Uterus (tissue), 2 donors: ENCODE results near the gene MBD2.

Source experiments
- POLR2A ChIP-seq, 2 donors: fragments of 450-650 bp; IDR thresholded peaks; one replicate each; pipeline ENCODE4 v1.6.1; 2016; ENCODE audit warnings: antibody characterized with exemption in 2 of 2, mild to moderate bottlenecking in 1 of 2, moderate library complexity in 1 of 2
- TF ChIP-seq, protein P1 (sequence below), 4 experiments: fragments of 200-600 bp in 2 of 4; fragments of 450-650 bp in 2 of 4; sonication (generic) in 2 of 4; IDR thresholded peaks; one replicate each; pipeline ENCODE4 v1.5.1; 2016 to 2019; ENCODE audit warnings: antibody characterized with exemption in 4 of 4, mild to moderate bottlenecking in 2 of 4, moderate library complexity in 1 of 4

DNA sequence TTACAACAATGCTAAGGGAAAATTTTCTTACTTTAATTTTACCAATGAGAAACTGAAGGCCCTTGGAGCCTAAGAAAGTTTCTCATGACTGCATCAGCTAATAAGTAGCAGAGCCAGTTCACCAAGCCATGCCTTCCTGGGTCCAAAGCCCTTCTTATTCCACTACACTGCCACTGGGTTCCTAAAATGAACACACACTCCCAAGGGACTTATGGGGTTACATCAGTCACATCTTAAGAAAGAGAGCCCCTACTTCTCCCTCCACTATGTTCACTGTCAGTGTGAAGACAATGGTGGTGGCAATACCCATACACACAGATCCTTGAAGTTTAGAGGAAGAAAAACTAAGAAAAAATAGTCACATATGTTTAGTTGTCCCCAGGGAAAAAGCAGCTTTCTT lies 20.6 kb downstream of the MBD2 start:
- TF ChIP-seq, protein P1, sequence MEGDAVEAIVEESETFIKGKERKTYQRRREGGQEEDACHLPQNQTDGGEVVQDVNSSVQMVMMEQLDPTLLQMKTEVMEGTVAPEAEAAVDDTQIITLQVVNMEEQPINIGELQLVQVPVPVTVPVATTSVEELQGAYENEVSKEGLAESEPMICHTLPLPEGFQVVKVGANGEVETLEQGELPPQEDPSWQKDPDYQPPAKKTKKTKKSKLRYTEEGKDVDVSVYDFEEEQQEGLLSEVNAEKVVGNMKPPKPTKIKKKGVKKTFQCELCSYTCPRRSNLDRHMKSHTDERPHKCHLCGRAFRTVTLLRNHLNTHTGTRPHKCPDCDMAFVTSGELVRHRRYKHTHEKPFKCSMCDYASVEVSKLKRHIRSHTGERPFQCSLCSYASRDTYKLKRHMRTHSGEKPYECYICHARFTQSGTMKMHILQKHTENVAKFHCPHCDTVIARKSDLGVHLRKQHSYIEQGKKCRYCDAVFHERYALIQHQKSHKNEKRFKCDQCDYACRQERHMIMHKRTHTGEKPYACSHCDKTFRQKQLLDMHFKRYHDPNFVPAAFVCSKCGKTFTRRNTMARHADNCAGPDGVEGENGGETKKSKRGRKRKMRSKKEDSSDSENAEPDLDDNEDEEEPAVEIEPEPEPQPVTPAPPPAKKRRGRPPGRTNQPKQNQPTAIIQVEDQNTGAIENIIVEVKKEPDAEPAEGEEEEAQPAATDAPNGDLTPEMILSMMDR (IDR thresholded peaks at IDR 0.05) = no peak
- TF ChIP-seq POLR2A (IDR thresholded peaks at IDR 0.05) = no peak
